Skin epidermis (tissue), 12 donors: ENCODE results near the gene EGR2.
A peak's percentile ranks its signal among the peaks of the same experiment; 100 is the strongest.

Source experiments
- H3K27ac ChIP-seq, 21 experiments: fragments of 200-600 bp; sonication (generic) in 11 of 21; one replicate each; pipeline ENCODE4 v1.5.0; 2020; ENCODE audit warnings: mild to moderate bottlenecking in 3 of 21, inconsistent platforms in 2 of 21, moderate library complexity in 2 of 21
- H3K4me3 ChIP-seq, 7 experiments: fragments of 200-600 bp; sonication (generic) in 2 of 7; one replicate each; pipeline ENCODE4 v1.5.0; 2020; ENCODE audit warnings: inconsistent platforms in 2 of 7, mild to moderate bottlenecking in 2 of 7, moderate library complexity in 1 of 7

The EGR2 gene

DNA sequence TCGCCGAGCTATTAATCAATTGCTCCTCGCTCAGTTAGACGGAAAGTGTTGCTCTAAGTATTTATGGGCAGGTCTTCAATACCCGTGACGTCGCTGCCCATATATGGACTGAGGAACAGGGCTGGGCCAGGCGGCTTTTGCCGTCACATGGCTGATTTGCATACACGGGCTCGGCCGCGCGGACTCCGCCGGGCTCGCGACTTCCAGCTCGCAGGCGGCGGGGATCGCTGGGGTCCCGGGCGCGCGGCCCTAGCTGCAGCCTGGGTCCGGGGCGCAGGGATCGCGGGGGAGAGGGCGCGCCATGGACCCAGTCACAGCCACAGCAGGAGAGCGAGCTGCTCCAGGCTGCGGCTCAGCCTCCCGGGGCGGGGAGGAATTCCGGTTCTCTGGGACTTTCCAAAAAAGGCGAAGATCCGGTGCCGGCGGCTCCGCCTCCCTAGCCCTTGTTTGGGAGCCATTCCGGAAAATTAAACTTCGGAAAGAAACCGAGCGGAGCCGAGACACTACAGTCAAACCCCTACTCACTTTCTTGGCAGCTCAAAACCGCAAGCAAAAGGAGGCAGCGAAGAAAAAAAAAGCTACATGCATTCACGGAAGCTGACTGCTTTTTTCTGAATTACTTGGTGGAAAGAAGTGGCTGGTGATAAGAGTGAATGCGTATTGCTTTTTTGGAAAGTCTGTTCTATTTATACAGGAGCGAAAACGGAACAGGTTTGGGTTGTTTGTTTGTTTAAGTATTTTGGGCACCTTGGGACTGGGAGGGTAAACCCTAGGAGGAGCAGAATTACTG, at the start of gene EGR2:
Gene EGR2, minus strand, starts transcription at position 36 of the 790 bp plus-strand sequence. CDS start 337 bp downstream, outside the sequence.
- Histone ChIP-seq H3K27ac (peak within 1 kb of the TSS; percentile 23 to 95 (median 86)), H3K4me3 (peak within 1 kb of the TSS; percentile 69 to 87 (median 74))

DNA sequence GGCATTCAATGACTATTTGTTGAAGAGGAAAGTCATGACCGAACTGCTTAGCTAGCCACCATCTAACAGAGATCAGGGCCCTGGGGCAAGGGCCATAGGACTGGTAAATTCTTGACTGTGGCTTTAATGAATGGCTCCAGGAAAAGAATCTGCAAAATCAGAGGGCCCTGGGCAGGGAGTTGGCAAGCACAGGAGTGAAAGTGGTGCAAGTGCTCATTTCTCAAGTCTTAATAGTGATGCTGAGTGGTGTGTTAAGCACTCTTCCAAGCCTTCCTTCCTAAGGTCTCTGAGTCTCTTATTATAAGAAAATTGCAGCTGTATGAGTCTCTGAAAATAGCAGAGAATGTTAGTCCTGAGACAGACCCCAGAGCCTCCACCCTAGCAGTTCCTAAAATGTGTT, 46.3 kb upstream of the EGR2 start:
- H3K4me3 ChIP-seq: no peak overlapping the region
- peak overlapping the region in 1 of 21 experiments; percentile 6 for H3K27ac ChIP-seq

DNA sequence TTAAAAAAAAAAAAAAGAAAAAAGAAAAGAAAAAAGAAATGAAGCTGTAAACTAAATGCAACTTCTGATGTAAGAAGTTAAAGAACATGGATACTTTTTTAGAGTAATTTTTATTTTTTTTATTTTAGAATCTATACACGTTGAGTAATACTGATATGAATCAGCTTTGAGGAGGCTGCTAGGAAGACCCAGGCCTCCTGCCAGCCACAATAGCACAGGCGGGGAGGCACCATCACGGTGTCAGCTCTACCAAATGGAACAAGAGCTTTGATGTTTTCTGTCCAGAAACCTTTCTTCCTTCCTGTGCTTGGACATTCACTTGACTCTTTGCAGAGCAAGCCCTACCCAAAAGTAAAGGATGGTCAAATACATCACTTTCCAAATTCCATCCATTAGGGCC, 45.3 kb upstream of the EGR2 start:
- Histone ChIP-seq H3K4me3 (no peak overlapping the region), H3K27ac (no peak overlapping the region)

DNA sequence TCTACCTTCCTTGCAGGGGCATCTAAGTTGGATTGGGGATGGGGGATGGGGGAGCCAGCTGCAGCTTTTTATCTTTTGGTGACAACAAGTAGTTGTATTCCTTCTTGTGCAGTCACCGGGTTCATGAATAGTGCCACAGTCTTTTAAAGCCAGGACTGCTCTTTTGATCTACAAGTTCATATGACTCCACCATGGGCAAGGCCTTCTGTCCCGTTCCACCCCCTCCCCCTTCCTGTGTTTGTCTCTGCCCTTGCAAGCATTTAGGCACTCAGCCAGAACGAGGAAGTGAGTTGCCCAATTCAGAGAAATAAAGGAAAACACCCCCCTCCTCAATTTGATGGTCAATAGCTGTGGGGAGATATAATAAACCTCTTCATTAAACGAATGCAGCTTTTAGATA, 44.8 kb upstream of the EGR2 start:
- no peak overlapping the region for H3K4me3 ChIP-seq
- H3K27ac ChIP-seq: no peak overlapping the region

DNA sequence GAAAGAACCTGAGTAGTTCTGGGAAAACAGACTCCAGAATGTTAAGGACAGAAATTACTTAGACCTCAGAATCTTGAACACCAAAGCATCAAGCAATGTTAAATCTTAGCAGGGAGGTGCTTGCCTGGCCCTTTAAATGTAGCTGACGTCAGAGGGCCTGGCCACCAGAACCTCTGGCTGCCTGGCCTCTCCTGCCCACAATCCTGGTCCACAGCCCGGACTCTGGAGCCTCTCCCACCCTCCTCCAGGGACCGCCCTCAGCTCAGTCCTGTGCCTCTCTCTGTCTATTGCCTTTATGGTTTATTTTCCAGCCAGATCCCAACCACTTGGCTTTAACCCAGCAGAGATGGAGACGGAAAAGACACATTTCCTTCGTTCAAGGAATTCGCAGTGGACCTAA, 42.2 kb upstream of the EGR2 start:
- Histone ChIP-seq H3K4me3 (no peak overlapping the region), H3K27ac (no peak overlapping the region)

DNA sequence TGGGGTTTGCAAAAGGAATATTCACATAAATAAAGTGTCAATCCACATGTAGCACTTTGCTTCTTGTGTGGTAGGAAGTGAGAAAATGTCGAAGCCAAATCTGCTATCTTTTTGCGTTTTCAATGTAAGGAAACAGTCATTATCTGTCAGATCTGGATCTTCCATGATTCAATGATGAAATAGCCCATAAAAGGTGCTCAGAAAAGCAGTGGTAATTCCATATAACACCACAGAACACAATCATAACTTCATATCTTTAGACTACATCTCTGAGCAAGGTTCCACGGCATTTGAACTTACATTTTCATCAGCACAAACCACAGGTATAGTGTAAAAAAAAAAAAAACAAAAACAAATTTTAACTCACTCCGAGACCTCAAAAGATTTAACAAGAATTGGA, 39.9 kb upstream of the EGR2 start:
- Histone ChIP-seq H3K4me3 (no peak overlapping the region), H3K27ac (no peak overlapping the region)

DNA sequence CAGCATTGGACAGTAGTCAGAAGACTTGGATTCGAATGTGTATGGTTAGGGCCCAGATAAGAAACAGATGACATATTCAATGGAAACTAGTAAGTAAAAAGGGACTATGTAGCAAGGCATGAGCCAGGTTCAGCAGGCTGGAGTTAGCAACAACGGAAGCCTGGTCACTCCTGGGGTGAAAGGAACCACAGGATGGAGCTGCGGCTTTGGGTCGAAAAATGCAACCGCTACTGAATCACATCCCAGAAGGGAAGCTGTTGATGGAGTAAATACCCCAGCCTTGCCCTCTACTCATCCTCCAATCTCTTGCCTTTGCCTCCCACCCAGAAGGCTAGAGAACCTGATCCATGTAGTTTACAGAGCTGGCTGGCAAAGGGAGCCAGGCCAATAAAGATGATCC, 37.5 kb upstream of the EGR2 start:
- Histone ChIP-seq H3K27ac (peak overlapping the region in 1 of 21 experiments; percentile 33), H3K4me3 (no peak overlapping the region)

DNA sequence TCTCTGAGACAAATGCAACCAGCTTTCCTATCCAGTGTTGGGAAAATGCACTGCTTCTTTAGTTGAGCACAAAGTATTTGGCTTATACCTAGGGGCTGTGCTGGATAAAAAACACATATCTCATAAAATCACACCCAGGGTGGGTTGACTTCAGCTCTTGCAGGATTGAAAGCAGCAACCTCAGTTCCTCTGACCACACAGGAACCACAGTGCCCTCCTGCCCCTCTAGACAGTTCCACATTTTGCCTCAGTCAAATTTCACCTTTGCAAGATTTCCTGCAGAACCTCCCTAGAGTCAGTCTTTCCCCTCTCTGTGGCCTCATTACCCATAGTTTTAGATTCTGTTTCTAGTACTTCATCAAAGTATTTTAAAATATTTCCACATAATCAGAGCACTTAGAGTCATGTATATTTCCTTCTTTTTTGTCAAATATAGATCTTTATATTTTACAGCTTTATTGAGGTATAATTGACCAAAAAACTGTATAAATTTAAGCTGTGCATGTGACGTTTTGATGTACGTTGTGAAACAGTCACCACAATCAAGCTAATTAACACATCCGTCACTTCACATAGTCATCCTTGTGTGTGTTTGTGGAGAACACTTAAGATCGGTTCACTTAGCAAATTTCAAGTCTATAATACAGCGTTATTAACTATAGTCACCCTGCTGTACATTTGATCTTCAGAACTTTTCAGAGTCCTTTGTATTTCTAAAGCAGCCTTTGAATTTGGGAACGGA, 37.0 kb upstream of the EGR2 start:
- H3K4me3 ChIP-seq: no peak overlapping the region
- H3K27ac ChIP-seq: peak overlapping the region in 1 of 21 experiments; percentile 33

DNA sequence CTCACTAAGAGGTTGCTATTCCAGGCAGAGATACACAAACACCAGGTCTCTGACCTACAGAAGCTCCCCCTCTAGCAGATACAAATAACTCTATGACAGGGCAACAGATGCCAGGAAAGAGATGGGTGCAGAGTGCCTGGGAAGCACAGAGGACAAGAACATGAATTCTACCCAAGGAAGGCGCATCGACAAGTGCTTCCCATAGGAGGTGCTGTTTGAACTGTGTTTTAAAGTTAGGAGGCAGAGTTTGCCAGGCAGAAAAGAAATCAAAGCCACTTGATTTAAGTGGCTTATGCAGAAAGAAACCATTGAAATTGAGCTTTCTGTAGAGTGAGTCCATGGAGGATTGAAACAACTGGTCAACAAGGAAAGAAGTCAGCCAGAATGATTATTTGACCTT, 35.3 kb upstream of the EGR2 start:
- no peak overlapping the region for H3K4me3 ChIP-seq
- no peak overlapping the region for H3K27ac ChIP-seq

DNA sequence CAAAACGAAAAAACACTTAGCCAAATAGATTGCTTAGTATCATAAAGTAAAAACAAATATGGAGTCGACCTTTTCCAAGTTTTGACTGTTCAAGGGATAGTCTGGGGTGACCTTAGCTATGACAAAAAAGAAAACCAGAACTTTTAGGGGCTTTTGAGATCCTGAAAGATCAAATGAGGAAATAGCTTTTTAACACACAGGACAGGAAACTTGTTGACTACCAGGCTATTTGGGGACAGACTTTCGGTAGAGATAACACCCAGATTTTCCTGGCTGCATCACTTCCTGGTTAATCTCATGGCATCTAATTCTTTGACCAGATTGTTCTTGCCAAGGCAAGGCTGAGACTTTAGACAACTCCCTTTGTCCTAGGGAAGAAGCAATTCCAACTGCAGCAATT, 34.5 kb upstream of the EGR2 start:
- no peak overlapping the region for H3K4me3 ChIP-seq
- H3K27ac ChIP-seq: no peak overlapping the region

DNA sequence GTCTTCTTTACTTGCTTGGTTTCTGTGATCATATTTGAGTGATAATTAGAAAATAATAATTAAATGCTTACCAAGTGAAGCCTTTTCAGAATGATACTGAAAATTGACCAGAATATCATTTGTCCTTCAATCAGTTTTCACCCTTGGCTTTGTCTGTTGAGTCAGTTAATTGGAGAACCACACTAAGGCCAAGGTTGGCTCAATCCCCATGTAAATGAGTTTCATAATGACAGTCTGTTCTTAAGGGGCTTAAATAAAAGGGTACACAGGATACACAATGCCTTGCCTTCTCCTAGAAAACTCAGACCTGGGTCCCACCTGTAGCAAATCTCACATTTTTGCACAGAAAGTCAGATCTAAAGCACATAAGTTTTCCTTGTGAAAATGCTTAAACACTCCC, 31.3 kb upstream of the EGR2 start:
- Histone ChIP-seq H3K4me3 (no peak overlapping the region), H3K27ac (no peak overlapping the region)

DNA sequence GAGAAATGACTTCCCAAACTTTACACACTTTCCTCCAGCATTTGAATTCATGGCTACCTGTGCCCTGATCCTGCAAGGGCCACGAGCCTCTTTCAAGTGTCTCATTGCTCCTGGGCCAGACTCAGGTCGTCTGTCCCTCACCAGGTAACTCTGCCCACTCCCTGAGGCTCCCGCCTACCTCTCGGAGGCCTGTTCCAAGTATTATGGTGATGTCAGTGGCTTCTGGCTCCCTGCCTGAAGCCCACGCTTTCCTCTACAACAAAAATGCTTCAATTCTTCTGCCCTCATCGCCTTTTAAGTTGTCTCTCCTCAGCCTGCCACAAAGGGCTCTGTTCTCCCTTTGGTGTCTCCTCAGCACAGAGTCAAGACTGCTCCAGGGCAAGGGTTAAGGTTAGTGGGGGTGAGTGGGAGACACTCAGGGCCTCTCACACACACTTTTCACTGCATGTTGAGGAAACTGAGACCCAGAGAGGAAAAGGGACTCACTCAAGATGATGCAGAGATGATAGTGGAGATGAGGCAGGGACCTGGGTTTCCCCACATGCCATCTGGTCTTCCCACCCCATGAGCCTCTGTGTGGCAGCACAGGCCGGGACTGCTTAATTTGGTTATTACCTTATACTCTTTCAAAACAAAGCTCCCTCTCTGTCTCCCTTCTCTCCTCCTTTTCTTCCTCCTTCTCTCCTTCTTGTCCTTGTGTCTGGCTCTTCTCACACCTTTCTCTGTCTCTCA, 28.3 kb upstream of the EGR2 start:
- Histone ChIP-seq H3K4me3 (no peak overlapping the region), H3K27ac (peak overlapping the region in 10 of 21 experiments; percentile 11 to 68 (median 56))

DNA sequence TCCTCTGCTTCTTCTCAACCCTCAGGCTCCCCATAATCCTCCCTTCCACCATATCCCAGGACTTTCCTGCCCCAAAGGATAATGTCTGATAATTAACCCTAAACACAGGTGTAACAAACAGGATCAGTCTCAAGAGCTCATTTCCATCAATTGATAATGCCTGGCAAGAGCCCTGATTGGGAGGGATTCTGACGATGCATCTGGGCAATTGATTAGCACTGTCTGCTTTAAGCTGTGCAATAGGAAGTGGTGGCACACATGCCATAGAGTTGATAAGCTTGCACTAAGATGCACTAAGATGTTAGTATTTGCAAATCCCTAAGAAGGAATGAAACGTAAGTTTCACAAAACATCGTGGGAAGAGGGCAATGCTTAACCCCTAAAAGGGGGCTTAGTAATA, 27.4 kb upstream of the EGR2 start:
- Histone ChIP-seq H3K4me3 (no peak overlapping the region), H3K27ac (peak overlapping the region in 4 of 21 experiments; percentile 1 to 68 (median 26))

DNA sequence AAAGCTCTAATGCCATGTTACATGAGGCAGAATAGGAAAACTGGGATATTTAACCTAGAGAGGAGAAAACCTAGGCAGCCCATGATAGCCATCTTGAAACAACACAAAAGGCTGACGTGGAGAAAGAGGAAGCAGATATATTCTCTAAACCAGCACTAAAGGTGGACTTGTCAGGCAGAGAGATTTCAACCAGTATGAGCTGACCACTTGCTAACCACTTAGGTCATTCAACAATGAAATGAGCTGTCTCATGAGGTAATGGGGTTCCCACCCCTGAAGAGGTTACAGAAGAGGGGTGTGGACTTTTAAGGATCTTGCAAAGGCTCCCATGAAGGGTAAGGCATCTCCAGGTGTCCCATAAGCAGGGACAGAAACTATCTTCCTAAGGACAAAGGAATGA, 26.8 kb upstream of the EGR2 start:
- peak overlapping the region in 1 of 21 experiments; percentile 8 for H3K27ac ChIP-seq
- H3K4me3 ChIP-seq: no peak overlapping the region

DNA sequence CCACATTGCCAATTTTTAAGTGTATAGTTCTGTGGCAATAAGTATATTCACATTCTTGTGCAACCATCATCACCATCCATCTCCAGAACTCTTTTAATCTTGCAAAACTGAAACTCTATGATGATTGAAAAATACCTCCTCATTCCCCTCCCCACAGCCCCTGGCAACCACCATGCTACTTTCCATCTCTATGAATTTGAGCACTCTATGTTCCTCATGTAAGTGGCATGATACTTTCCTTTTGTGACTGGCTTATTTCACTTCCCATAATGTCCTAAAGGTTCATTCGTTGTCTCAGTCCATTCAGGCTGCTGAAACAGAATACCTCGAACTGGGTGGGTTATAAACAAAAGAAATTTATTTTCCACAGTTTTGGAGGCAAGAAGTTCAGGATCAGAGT, 23.4 kb upstream of the EGR2 start:
- Histone ChIP-seq H3K4me3 (no peak overlapping the region), H3K27ac (no peak overlapping the region)

DNA sequence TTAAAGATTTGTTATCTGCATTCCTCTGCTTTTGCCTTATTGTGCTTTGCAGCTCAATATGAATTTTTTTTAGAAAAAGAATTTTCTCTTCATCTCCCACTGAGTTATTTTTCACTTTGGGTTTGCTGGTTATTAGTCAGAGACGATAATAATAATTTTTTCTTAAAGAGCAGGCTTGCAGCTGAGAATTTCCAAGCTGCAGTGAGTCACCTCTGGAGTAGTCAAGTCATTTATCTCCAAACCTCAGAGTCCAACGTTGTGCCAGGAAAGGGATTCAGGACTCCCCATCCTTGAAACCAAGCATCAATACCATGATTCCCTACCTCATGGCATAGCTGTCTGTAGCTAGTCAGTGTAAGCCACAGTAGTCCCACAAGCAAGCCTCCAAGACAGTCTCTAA, 15.2 kb upstream of the EGR2 start:
- Histone ChIP-seq H3K27ac (no peak overlapping the region), H3K4me3 (no peak overlapping the region)

DNA sequence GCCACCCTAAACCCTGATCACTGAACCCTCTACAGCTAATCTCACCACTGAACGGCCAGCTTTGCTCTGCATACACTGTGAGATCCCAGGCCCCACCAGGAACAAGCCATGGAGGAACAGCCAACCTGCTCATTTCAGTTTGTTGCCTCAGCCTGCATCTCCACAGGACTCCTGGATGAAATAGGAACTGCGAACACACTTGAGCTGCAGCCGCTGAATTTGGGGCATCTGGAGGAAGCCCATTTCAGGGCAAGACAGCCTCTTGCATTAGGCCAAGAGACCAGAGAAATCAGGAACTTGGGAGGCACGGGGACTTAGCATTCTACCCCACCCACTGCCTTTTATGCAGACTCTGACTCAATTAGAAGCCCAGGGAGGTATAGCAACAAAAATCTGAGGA, 14.5 kb upstream of the EGR2 start:
- no peak overlapping the region for H3K4me3 ChIP-seq
- H3K27ac ChIP-seq: no peak overlapping the region

DNA sequence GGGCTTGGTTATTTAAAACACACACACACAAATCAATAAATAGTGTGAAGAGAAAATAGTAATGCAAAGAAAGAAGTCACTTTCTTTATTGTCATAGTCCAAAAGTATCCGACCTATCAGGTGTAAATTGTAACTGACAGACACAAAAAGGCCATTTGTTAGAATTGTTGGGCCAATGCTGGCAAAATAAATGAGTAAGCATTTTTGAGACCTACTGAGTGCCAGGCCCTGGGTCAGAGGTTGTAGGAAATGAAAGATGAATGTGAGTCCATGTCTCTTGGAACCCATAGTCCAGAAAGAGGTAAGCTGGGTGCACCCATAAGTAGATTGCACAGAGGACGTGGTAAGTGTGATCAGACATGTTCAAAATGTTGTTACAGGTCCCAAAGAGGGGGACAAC, 13.5 kb upstream of the EGR2 start:
- no peak overlapping the region for H3K27ac ChIP-seq
- no peak overlapping the region for H3K4me3 ChIP-seq

DNA sequence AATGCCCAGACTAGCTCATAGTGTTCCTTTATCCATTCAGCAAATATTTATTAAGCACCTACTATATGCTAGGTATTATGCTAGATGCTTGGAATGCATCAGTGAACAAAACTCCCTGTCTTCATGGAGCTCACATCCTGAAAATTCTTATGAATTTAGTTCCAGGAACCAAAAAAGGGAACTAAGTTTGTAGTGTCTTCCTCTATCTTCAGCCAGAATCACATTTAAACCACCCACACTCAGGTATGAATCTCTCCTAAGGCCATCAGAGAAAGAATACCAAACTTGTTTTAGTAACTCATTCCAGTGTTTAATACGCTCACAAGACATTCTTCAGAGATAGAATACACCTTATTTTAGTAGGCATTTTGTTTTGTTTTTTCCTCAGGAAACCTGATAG, 10.1 kb upstream of the EGR2 start:
- Histone ChIP-seq H3K4me3 (no peak overlapping the region), H3K27ac (peak overlapping the region in 2 of 21 experiments; percentile 30 to 56)

DNA sequence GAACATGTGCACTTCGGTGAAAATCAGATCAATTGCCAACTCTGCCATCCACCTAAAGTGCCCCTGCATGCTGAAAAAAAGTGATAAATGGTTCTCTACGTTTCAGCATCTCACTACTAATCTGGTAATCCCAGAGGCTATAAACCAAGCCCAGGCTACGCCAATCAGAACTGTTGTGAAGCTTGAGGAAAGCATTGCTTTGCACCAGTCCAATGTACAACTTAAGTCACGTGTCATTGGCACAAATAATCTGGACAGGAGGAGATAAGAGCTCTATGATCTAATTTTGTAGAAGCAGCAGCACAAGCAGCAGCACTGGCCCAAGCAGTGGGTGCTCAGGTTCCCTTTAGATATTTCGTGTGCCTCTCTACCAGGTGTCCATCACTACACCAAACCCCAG, 4.4 kb upstream of the EGR2 start:
- Histone ChIP-seq H3K27ac (no peak overlapping the region), H3K4me3 (no peak overlapping the region)
